HG02870 (cell line): Measurements from ENCODE around the gene LIPE.

Source experiments
- ATAC-seq: cut with Tn5 transposase; IDR thresholded peaks from one replicate; pipeline ENCODE4 v1.9.1; 2021; ENCODE audit warnings: mild to moderate bottlenecking, moderate library complexity; ENCODE audit not compliant: unreplicated experiment

Gene LIPE

GRCh38 chr19:42386974-42387707 lies 40.0 kb downstream of the LIPE start:
- no peak for ATAC-seq

GRCh38 chr19:42380155-42380554 lies 47.0 kb downstream of the LIPE start:
- no peak for ATAC-seq

GRCh38 chr19:42378225-42379215 lies 48.7 kb downstream of the LIPE start:
- ATAC-seq, result no peak

- no peak for ATAC-seq
These were observed 51.0 kb downstream of the LIPE start for GRCh38 chr19:42376177-42376555.

- no peak for ATAC-seq
These were observed 51.6 kb downstream of the LIPE start for GRCh38 chr19:42375415-42376176.

GRCh38 chr19:42374826-42375376 lies 52.3 kb downstream of the LIPE start:
- ATAC-seq, result no peak

GRCh38 chr19:42370626-42371175 lies 56.5 kb downstream of the LIPE start:
- ATAC-seq, result no peak

GRCh38 chr19:42370068-42370520 lies 57.1 kb downstream of the LIPE start:
- ATAC-seq, result no peak

GRCh38 chr19:42369433-42370067 lies 57.6 kb downstream of the LIPE start:
- no peak for ATAC-seq

- no peak for ATAC-seq
These were observed 58.4 kb downstream of the LIPE start for GRCh38 chr19:42368765-42369164.

GRCh38 chr19:42368360-42368759 lies 58.8 kb downstream of the LIPE start:
- ATAC-seq, result no peak

GRCh38 chr19:42367929-42368328 lies 59.3 kb downstream of the LIPE start:
- no peak for ATAC-seq

GRCh38 chr19:42366673-42367072 lies 60.5 kb downstream of the LIPE start:
- ATAC-seq, result no peak

- no peak for ATAC-seq
These were observed 63.4 kb downstream of the LIPE start for GRCh38 chr19:42363614-42364346.

GRCh38 chr19:42362891-42363440 lies 64.2 kb downstream of the LIPE start:
- no peak for ATAC-seq

GRCh38 chr19:42362342-42362741 lies 64.8 kb downstream of the LIPE start:
- no peak for ATAC-seq

- ATAC-seq, result no peak
These were observed 65.7 kb downstream of the LIPE start for GRCh38 chr19:42361545-42361910.

- ATAC-seq, result no peak
These were observed 66.2 kb downstream of the LIPE start for GRCh38 chr19:42360787-42361544.
